ENCODE data around the gene AMPH. TPM values are rescaled to one million over a fixed set of nuclear protein-coding genes. Genes with fewer than 3 reads are reported as not detected.

AMPH gene
- total RNA-seq, 1 experiment from 2014 or later, result 9.0 TPM

DNA sequence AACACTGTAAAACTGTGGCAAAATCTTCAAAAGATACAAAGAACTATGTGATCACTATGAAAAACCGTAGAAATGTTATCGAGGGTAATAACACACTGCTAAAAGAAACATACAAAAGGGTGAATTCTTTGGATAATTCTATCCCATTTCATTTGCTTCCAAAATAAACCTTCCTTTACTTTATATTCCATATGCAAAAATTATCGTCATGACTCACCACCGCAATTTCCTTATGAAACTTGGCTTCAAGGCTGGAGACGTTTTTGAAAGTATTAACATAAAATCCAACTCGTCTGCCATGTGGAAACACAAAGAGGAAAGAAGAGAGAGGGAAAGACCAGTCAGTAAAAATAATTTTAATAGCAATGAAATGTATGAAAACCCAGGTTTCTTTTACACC lies 165.2 kb downstream of the AMPH start:
- H3K27ac Mint-ChIP-seq, result no peak overlapping the region
- H3K4me3 Mint-ChIP-seq, result no peak overlapping the region
- H3K36me3 Mint-ChIP-seq, result no peaks in the 10 kb centered on the region
- ATAC-seq (no peak), DNase-seq (ENCODE audit: low spot score) (no peak)
- no peaks in the 10 kb centered on the region for H3K27me3 Mint-ChIP-seq (ENCODE audit: low read depth)
- no peaks in the 10 kb centered on the region for H3K9me3 Mint-ChIP-seq
- POLR2A ChIA-PET, result no interaction called here
- no peaks in the 10 kb centered on the region for H3K4me1 Mint-ChIP-seq
- TF ChIP-seq ZNF219 (CRISPR knock-in tag; IDR thresholded peaks at IDR 0.05; ENCODE audit: borderline replicate concordance), result no peak
- TF ChIP-seq, protein P1, sequence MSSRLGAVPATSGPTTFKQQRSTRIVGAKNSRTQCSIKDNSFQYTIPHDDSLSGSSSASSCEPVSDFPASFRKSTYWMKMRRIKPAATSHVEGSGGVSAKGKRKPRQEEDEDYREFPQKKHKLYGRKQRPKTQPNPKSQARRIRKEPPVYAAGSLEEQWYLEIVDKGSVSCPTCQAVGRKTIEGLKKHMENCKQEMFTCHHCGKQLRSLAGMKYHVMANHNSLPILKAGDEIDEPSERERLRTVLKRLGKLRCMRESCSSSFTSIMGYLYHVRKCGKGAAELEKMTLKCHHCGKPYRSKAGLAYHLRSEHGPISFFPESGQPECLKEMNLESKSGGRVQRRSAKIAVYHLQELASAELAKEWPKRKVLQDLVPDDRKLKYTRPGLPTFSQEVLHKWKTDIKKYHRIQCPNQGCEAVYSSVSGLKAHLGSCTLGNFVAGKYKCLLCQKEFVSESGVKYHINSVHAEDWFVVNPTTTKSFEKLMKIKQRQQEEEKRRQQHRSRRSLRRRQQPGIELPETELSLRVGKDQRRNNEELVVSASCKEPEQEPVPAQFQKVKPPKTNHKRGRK (CRISPR knock-in tag; IDR thresholded peaks at IDR 0.05; ENCODE audit: borderline replicate concordance), result no peak
- TF ChIP-seq NR3C1 (CRISPR knock-in tag; conservative IDR thresholded peaks at IDR 0.05; ENCODE audit: low read depth), result no peak
- TF ChIP-seq, protein P2, sequence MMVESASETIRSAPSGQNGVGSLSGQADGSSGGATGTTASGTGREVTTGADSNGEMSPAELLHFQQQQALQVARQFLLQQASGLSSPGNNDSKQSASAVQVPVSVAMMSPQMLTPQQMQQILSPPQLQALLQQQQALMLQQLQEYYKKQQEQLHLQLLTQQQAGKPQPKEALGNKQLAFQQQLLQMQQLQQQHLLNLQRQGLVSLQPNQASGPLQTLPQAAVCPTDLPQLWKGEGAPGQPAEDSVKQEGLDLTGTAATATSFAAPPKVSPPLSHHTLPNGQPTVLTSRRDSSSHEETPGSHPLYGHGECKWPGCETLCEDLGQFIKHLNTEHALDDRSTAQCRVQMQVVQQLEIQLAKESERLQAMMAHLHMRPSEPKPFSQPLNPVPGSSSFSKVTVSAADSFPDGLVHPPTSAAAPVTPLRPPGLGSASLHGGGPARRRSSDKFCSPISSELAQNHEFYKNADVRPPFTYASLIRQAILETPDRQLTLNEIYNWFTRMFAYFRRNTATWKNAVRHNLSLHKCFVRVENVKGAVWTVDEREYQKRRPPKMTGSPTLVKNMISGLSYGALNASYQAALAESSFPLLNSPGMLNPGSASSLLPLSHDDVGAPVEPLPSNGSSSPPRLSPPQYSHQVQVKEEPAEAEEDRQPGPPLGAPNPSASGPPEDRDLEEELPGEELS (CRISPR knock-in tag; IDR thresholded peaks at IDR 0.05), result no peak
- no peak for TF ChIP-seq ELF4 (CRISPR knock-in tag; IDR thresholded peaks at IDR 0.05; ENCODE audit: low read depth)
- TF ChIP-seq, protein P3, sequence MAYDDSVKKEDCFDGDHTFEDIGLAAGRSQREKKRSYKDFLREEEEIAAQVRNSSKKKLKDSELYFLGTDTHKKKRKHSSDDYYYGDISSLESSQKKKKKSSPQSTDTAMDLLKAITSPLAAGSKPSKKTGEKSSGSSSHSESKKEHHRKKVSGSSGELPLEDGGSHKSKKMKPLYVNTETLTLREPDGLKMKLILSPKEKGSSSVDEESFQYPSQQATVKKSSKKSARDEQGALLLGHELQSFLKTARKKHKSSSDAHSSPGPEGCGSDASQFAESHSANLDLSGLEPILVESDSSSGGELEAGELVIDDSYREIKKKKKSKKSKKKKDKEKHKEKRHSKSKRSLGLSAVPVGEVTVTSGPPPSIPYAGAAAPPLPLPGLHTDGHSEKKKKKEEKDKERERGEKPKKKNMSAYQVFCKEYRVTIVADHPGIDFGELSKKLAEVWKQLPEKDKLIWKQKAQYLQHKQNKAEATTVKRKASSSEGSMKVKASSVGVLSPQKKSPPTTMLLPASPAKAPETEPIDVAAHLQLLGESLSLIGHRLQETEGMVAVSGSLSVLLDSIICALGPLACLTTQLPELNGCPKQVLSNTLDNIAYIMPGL (CRISPR knock-in tag; IDR thresholded peaks at IDR 0.05), result no peak
- TF ChIP-seq, protein P4, sequence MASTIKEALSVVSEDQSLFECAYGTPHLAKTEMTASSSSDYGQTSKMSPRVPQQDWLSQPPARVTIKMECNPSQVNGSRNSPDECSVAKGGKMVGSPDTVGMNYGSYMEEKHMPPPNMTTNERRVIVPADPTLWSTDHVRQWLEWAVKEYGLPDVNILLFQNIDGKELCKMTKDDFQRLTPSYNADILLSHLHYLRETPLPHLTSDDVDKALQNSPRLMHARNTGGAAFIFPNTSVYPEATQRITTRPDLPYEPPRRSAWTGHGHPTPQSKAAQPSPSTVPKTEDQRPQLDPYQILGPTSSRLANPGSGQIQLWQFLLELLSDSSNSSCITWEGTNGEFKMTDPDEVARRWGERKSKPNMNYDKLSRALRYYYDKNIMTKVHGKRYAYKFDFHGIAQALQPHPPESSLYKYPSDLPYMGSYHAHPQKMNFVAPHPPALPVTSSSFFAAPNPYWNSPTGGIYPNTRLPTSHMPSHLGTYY (CRISPR knock-in tag; IDR thresholded peaks at IDR 0.05), result no peak
- TF ChIP-seq GTF2I (CRISPR knock-in tag; conservative IDR thresholded peaks at IDR 0.05), result no peak
- TF ChIP-seq GRHL2 (CRISPR knock-in tag; IDR thresholded peaks at IDR 0.05; ENCODE audit: insufficient replicate concordance, severe bottlenecking), result no peak
- TF ChIP-seq, protein P5, sequence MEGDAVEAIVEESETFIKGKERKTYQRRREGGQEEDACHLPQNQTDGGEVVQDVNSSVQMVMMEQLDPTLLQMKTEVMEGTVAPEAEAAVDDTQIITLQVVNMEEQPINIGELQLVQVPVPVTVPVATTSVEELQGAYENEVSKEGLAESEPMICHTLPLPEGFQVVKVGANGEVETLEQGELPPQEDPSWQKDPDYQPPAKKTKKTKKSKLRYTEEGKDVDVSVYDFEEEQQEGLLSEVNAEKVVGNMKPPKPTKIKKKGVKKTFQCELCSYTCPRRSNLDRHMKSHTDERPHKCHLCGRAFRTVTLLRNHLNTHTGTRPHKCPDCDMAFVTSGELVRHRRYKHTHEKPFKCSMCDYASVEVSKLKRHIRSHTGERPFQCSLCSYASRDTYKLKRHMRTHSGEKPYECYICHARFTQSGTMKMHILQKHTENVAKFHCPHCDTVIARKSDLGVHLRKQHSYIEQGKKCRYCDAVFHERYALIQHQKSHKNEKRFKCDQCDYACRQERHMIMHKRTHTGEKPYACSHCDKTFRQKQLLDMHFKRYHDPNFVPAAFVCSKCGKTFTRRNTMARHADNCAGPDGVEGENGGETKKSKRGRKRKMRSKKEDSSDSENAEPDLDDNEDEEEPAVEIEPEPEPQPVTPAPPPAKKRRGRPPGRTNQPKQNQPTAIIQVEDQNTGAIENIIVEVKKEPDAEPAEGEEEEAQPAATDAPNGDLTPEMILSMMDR (IDR thresholded peaks at IDR 0.05), result no peak
- no peak for TF ChIP-seq RORB (CRISPR knock-in tag; IDR thresholded peaks at IDR 0.05)
- TF ChIP-seq, protein P6, sequence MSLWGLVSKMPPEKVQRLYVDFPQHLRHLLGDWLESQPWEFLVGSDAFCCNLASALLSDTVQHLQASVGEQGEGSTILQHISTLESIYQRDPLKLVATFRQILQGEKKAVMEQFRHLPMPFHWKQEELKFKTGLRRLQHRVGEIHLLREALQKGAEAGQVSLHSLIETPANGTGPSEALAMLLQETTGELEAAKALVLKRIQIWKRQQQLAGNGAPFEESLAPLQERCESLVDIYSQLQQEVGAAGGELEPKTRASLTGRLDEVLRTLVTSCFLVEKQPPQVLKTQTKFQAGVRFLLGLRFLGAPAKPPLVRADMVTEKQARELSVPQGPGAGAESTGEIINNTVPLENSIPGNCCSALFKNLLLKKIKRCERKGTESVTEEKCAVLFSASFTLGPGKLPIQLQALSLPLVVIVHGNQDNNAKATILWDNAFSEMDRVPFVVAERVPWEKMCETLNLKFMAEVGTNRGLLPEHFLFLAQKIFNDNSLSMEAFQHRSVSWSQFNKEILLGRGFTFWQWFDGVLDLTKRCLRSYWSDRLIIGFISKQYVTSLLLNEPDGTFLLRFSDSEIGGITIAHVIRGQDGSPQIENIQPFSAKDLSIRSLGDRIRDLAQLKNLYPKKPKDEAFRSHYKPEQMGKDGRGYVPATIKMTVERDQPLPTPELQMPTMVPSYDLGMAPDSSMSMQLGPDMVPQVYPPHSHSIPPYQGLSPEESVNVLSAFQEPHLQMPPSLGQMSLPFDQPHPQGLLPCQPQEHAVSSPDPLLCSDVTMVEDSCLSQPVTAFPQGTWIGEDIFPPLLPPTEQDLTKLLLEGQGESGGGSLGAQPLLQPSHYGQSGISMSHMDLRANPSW (CRISPR knock-in tag; conservative IDR thresholded peaks at IDR 0.05; ENCODE audit: low read depth), result no peak
- TF ChIP-seq ZBTB21 (CRISPR knock-in tag; IDR thresholded peaks at IDR 0.05; ENCODE audit: borderline replicate concordance), result no peak
- TF ChIP-seq, protein P7, sequence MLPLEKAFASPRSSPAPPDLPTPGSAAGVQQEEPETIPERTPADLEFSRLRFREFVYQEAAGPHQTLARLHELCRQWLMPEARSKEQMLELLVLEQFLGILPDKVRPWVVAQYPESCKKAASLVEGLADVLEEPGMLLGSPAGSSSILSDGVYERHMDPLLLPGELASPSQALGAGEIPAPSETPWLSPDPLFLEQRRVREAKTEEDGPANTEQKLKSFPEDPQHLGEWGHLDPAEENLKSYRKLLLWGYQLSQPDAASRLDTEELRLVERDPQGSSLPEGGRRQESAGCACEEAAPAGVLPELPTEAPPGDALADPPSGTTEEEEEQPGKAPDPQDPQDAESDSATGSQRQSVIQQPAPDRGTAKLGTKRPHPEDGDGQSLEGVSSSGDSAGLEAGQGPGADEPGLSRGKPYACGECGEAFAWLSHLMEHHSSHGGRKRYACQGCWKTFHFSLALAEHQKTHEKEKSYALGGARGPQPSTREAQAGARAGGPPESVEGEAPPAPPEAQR (CRISPR knock-in tag; IDR thresholded peaks at IDR 0.05), result no peak
- TF ChIP-seq NFYB (CRISPR knock-in tag; conservative IDR thresholded peaks at IDR 0.05; ENCODE audit: low read depth), result no peak
- TF ChIP-seq, protein P8, sequence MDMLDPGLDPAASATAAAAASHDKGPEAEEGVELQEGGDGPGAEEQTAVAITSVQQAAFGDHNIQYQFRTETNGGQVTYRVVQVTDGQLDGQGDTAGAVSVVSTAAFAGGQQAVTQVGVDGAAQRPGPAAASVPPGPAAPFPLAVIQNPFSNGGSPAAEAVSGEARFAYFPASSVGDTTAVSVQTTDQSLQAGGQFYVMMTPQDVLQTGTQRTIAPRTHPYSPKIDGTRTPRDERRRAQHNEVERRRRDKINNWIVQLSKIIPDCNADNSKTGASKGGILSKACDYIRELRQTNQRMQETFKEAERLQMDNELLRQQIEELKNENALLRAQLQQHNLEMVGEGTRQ (CRISPR knock-in tag; IDR thresholded peaks at IDR 0.05), result no peak
- CTCF ChIA-PET, result no interaction called here
